Activated CD4-positive, alpha-beta T cell treated with anti-CD3 and anti-CD28 coated beads, Interleukin-2, amount 50 U/mL, for 48 hours (primary cell): Measurements from ENCODE around the gene DHRS3.
"Not testable (repeated sequence)": the region's sequence is repeated elsewhere in the genome, so short reads cannot be mapped to it uniquely, and the experiment has no call there.

Source experiments
- DNase-seq, 2 experiments: peaks; one replicate each; pipeline ENCODE4 v3.0.0-alpha.2; 2020

DHRS3 gene

GRCh38 chr1:12551584-12551983 lies 66.4 kb downstream of the DHRS3 start:
- DNase-seq, result no peak

DNA sequence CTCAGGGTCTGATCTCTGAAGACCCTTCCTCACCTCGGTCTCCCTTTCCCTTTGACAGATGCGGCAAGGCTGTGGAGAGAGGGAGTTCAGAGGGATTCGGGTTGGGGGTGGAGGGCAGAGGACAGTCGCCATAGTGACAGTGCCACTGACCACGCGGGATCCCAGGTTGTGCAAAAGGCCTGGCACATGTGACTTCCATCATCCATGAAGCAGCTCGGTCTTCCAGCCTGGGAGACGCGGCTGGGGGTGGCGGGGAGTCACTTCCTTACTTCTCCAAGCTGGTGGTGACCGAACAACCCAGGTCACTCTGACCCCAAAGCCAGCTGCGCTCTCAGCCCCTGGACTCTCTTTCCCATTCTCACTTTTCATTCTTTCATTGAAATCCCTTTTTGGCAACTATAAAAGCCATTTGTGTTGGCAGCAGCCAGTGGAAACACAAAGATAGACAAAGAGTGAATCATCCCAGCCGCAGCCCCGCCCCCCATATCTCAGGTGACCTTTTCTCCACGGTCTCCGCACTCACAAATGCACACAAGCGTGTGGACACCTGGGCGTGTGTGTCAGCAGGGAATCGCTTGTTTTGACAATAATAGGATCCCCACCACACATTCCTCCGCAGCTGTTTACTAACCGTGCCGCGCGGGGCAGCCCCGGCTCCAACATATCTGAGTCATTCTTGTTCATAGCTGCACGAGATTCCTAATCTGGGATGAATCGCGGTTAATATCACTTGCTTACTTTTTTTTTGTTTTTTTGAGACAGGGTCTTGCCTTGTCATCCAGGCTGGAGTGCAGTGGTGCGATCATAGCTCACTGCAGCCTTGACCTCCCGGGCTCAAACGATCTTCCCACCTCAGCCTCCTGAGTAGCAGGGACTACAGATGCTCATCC lies 68.3 kb downstream of the DHRS3 start:
- peak; percentile 12 to 18 for DNase-seq

DNA sequence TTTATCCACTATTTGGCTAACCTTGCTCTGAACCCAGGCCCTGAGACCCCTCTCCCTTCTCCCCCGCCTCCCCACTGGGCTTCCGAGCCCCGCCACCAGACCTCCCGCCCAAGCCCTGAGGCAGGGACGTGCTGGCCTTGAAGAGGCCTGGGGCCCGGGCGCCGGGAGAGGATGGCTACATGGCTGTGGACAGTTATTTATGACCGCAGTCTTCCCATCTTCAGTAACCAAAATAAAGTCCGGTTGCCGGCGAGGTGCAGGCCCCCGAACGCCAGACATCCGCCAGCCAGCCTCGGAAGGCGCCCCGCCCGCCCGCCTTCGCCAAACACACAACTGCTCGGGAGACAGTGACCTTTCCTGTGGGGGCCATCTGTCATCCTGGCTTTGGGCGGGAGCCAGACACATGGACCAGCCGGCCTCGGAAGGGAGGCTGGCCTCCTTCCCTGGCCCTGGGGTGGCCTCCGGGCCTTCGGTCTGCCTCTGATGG lies 69.0 kb downstream of the DHRS3 start:
- DNase-seq, result no peak

GRCh38 chr1:12548279-12548972 lies 69.6 kb downstream of the DHRS3 start:
- DNase-seq, result no peak

GRCh38 chr1:12547586-12548225 lies 70.3 kb downstream of the DHRS3 start:
- no peak for DNase-seq

- no peak for DNase-seq
Observed at GRCh38 chr1:12546771-12547585, 71.0 kb downstream of the DHRS3 start.

DNA sequence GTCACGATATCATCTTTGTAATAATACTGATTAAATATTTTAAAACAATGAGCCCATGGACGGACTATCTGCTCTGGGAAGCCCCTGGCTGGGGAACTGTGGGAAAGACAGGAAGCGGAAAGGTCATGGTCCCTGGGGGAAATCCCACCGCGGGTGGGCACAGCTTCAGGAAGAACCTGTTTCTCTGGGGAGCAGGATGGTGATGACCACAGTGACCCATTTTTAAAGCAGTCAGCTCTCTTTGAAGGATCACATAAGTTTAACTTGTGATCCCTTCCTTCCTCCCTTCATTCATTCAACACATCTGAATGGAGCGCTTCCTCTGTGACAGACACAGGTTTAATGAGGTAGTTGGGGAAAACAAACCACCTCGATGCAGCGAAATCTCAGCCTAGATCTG lies 73.0 kb downstream of the DHRS3 start:
- no peak for DNase-seq

DNA sequence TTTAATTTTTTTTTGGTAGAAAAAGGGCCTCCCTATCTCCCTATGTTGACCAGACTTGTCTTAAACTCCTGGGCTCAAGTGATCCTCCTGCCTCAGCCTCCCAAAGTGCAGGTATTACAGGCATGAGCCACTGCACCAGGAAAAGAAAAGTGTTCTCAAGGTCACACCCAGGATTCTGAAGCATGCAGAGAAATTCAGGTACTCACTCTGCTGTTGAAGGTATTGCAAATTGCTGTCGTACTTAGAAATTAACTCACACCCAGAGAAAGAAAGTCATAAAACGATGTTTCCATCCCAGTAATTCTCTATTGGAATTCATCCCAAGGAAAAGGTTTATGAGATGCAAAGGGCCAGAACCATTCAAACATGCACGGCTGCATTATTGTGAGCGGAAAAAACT lies 73.7 kb downstream of the DHRS3 start:
- no peak for DNase-seq

DNA sequence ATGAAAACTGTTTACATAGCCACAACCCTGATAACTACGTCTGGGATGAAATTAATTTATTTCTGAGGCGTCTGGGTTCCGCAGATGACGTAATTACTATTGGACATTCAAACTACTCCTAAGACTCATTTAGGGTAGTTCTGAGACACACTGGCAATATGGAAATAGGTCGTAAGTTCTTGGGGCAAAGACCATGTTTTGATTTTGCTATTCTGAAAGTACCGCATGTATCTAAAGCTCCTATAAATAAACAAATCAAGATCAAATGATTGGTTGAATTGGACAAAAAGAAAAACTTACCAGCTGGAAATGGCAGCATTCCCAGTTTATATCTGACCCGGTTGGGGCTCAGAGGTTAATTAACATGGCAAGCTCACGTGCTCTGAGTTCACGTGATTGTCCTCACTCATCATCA lies 74.3 kb downstream of the DHRS3 start:
- no peak for DNase-seq

- DNase-seq, result no peak
Observed at GRCh38 chr1:12542616-12543592, 75.1 kb downstream of the DHRS3 start.

- DNase-seq, result no peak
Observed at GRCh38 chr1:12542138-12542465, 75.9 kb downstream of the DHRS3 start.

DNA sequence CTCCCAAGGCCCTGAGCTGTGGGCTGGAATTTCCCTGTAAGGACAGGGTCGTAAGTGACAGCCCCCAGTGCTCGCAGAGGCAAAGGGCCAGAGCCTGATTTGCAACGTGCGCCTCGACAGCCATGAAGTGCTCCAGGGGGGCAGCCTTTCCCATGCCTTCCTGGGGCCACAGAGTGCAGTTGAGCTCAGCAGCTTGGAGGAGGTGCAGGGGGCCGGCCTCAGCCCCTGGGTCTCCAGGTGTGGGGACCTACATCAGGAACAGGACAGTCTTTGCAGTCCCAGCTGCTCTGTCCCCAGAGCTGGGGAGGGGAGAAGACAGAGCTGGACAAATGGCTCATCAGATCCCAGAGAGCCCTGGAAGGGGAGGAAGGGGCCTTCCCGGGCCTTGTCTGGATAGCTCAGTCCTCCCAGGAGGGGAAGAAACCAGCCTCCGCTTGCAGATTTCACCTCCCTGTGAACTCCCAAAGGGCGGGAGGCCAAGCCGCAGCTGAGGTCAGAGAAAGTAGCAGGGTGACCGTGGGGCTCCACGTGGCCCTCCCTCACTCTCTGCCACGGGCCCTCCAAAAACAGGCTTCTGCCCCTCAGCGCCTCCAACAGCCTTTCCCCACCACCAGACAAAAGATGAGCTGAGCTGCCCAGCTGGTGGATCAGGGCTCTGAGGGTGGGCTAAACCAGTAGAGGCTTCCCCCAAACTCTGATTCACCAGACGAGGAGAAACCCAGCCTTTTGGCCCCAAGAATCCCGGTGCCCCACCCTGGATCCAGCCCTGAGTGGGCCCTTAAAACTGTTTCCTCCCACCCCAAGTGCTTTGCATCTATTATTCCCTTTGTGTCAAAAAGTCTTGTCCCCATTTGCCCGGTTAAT lies 76.5 kb downstream of the DHRS3 start:
- no peak for DNase-seq

DNA sequence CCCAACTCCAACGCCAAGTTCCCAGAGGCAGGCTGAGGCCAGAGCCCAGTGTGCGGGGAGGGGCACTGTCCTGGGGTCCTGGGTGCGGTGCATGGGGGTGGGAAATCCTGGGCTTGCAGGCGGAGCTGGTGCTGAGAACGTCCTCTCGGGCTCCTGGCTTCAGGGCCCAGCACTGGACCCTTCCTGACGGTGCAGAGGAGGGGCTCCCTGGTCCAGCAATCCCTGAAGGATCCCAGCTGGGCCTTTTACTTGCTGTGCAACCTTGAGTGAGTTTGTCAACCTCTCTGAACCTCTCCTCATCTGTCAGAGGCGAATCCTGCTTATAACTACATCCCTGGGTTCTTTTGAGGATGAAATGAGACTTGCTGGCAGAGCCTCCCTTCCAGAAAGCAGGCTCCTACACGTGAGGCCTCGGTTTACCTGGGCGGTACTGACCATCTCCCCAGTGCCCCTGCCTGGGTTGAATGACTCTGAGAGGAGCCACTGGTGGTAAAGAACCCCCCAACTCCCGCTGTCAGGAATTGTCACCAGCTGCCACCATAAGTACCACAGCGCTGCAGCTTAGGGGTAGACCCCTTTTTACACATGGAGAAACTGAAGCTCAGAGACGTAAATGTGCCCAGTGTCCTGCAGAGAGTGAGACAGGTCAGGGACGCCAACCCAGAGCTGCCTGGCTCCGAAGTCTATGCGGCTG lies 77.3 kb downstream of the DHRS3 start:
- DNase-seq, result no peak

DNA sequence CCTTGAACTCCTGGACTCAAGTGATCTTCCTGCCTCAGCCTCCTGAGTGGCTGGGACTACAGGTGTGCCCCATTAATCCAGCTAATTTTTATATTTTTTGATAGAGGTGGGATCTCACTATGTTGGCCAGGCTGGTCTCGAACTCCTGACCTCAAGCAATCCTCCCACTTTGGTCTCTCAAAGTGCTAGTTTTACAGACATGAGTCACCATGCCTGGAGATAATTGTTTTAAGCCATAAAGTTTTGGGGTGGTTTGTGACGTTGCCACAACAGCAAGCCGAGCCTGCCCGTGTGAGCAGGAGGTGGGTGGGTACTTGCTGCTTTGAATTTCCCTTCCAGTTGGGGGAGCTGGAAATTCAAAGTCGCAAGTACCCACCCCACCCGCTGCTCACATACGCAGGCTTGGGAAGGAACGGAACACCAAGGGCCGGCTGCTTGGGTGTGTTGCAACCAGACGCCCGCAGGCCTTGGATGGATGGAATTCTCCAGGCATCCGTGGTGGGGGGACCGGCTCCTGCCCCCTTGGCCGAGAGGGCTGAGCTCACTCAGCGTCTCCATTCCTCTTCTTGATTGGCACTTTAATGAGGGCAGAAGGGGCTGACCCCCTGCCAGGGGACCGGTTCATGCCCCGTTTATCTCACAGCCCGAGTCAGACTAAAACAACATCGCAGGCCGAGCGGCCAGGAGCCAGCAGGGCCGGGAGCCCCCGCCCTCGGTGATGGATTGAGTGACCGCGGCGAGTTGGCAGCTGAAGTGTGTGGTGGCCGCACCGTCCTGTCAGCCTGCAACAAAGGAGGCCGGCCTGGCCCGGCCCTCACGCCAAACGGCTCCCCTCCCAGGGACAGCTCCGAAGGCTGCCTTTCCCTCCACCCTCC lies 78.1 kb downstream of the DHRS3 start:
- DNase-seq, result no peak

- no peak for DNase-seq
Observed at GRCh38 chr1:12539320-12539704, 78.7 kb downstream of the DHRS3 start.

DNA sequence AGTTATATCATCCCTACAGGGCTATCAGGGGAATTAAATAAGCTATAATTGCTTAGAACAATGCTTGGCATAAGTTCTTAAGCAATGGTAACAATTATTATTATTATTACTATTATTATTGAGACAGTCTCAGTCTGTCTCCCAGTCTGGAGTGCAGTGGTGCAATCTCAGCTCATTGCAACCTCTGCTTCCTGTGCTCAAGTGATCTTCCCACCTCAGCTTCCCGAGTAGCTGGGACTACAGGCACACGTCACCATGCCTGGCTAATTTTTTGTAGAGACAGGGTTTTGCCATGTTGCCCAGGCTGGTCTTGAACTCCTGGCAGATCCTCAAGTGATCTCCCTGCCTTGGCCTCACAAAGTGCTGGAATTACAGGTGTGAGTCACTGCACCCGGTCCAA lies 79.5 kb downstream of the DHRS3 start:
- not testable (repeated sequence) for DNase-seq

- DNase-seq, result no peak
Observed at GRCh38 chr1:12537906-12538461, 80.0 kb downstream of the DHRS3 start.

- no peak for DNase-seq
Observed at GRCh38 chr1:12537294-12537693, 80.7 kb downstream of the DHRS3 start.
